Activated T-cell treated with anti-CD3 and anti-CD28 coated beads, Interleukin-2, amount 50 U/mL, for 72 hours (primary cell): Measurements from ENCODE around the gene HOXD3. TPM values are rescaled to one million over a fixed set of nuclear protein-coding genes. Genes with fewer than 3 reads are reported as not detected.
A peak's percentile ranks its signal among the peaks of the same experiment; 100 is the strongest.

ENCODE experiments used
- ATAC-seq, 2 donors: fragments of 150-1000 bp; cut with Tn5 transposase; replicated peaks in 1 of 2; 2 replicates each; pipeline ENCODE4 v1.10.0; 2021; ENCODE audit warnings: moderate library complexity in 2 of 2, mild to moderate bottlenecking in 1 of 2
- DNase-seq, 2 donors: peaks; one replicate each; pipeline ENCODE4 v3.0.0; 2021 to 2022; ENCODE audit warnings: mixed read lengths in 1 of 2
- H3K27ac Mint-ChIP-seq: one replicate; pipeline ENCODE4 v1.8.0; 2022; ENCODE audit warnings: mild to moderate bottlenecking, moderate library complexity, mixed read lengths
- H3K27me3 Mint-ChIP-seq: one replicate; pipeline ENCODE4 v1.8.0; 2022; ENCODE audit warnings: low read depth, mixed read lengths
- H3K36me3 Mint-ChIP-seq, 2 donors: one replicate each; pipeline ENCODE4 v1.8.0; 2022; ENCODE audit warnings: mixed read lengths in 2 of 2, mild to moderate bottlenecking in 1 of 2; ENCODE audit not compliant: insufficient read depth in 2 of 2
- H3K4me1 Mint-ChIP-seq: one replicate; pipeline ENCODE4 v1.8.0; 2022; ENCODE audit warnings: low read depth, mixed read lengths
- H3K4me3 Mint-ChIP-seq, 2 donors: one replicate each; pipeline ENCODE4 v1.8.0; 2022; ENCODE audit warnings: mild to moderate bottlenecking in 2 of 2, mixed read lengths in 2 of 2, moderate library complexity in 2 of 2
- H3K9me3 Mint-ChIP-seq, 2 donors: one replicate each; pipeline ENCODE4 v1.8.0; 2022; ENCODE audit warnings: mixed read lengths in 2 of 2
- total RNA-seq, 2 donors: library from RNA; stranded (reverse); gene quantifications; one replicate each; pipeline ENCODE4 v1.2.3, GENCODE V29; 2022

The HOXD3 gene
- not detected for total RNA-seq

GRCh38 chr2:176156807-176157498 lies at the start of gene HOXD3:
HOXD3 (plus strand) TSS chr2:176157307; CDS start chr2:176169115, 11,808 bp downstream.
- Mint-ChIP-seq H3K36me3 (peaks cover 0 to 1% of the 10 kb centered on the region in 2 donors), H3K4me3 (peak within 1 kb of the TSS; percentile 71 to 78), H3K27ac (peak within 1 kb of the TSS; percentile 31)

DNA sequence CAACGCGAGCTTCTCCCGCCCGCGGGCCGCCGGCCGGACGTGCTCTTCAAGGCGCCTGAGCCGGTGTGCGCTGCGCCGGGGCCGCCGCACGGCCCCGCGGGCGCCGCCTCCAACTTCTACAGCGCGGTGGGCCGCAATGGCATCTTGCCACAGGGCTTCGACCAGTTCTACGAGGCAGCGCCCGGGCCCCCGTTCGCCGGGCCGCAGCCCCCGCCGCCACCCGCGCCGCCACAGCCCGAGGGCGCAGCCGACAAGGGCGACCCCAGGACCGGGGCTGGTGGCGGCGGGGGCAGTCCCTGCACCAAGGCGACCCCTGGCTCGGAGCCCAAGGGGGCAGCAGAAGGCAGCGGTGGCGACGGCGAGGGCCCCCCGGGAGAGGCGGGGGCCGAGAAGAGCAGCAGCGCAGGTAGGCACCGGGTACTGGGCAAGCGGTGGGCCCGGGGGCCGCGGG lies 49.4 kb upstream of the HOXD3 start:
- ATAC-seq (no peak), DNase-seq (no peak)
- H3K27ac Mint-ChIP-seq, result no peak overlapping the region
- no peak overlapping the region for H3K4me3 Mint-ChIP-seq
- H3K4me1 Mint-ChIP-seq, result peaks cover 47% of the 10 kb centered on the region
- peaks cover 2 to 3% of the 10 kb centered on the region in 2 donors for H3K36me3 Mint-ChIP-seq
- no peaks in the 10 kb centered on the region for H3K9me3 Mint-ChIP-seq
- peaks cover 78% of the 10 kb centered on the region for H3K27me3 Mint-ChIP-seq

More at GRCh38 chr2:176156807-176157498, at the start of gene HOXD3:
- Mint-ChIP-seq H3K4me1 (peaks cover 14% of the 10 kb centered on the region), H3K9me3 (no peaks in the 10 kb centered on the region), H3K27me3 (peaks cover 76% of the 10 kb centered on the region)
- ATAC-seq (no peak), DNase-seq (no peak)

DNA sequence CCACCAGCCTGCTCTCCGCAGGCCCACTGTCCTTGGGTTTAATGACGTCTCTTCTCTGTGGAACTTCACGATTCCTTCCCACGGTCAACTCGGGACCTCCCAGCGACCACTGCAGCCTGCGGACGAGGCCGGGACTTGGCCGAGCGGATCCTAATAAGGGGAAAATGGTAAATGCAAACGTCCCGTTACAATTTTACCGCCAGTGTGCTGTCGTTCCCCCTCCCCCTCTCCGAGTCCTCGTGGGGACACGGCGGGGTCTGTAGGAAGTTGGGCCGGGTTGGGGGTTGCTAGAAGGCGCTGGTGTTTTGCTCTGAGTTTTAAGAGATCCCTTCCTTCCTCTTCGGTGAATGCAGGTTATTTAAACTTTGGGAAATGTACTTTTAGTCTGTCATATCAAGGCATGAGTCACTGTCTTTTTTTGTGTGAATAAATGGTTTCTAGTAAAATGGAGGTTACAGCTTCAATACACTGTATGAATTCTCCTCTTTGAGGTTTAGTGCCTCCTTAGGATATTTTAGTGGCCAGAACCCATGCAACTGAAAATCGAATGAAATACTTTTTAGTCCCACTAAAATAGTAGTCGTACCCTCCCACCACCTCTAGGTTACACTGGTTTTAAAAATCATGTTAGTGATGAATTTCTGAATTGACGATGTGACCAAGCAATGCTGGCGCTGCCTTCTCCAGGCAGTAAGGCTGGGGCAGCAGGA lies 47.8 kb upstream of the HOXD3 start:
- peaks cover 39% of the 10 kb centered on the region for H3K4me1 Mint-ChIP-seq
- H3K4me3 Mint-ChIP-seq, result peak overlapping the region; percentile 54 to 58
- DNase-seq (no peak), ATAC-seq (no peak)
- peaks cover 78% of the 10 kb centered on the region for H3K27me3 Mint-ChIP-seq
- no peaks in the 10 kb centered on the region for H3K9me3 Mint-ChIP-seq
- peak overlapping the region; percentile 68 for H3K27ac Mint-ChIP-seq
- H3K36me3 Mint-ChIP-seq, result peaks cover 2 to 3% of the 10 kb centered on the region in 2 donors

DNA sequence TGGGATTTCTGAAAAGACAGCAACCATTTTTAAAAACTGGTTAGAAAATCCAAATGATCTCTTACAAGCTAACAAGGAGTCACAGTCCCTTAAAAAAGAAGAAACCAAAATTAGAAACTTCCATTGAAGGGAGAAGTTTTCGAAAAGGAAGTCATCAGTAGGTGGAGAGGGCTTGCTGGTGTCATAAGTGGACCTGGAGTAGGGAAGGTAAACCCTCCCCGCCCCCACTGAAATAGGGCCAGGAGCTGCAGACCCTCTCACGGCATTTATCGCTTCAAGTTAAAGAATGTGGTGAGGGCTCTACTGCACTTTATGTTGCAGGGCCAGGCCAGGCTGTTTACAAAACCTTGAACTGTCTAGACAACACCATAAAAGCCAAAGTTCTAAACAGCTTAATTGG lies 47.2 kb upstream of the HOXD3 start:
- Mint-ChIP-seq H3K9me3 (no peaks in the 10 kb centered on the region), H3K27me3 (peaks cover 78% of the 10 kb centered on the region)

DNA sequence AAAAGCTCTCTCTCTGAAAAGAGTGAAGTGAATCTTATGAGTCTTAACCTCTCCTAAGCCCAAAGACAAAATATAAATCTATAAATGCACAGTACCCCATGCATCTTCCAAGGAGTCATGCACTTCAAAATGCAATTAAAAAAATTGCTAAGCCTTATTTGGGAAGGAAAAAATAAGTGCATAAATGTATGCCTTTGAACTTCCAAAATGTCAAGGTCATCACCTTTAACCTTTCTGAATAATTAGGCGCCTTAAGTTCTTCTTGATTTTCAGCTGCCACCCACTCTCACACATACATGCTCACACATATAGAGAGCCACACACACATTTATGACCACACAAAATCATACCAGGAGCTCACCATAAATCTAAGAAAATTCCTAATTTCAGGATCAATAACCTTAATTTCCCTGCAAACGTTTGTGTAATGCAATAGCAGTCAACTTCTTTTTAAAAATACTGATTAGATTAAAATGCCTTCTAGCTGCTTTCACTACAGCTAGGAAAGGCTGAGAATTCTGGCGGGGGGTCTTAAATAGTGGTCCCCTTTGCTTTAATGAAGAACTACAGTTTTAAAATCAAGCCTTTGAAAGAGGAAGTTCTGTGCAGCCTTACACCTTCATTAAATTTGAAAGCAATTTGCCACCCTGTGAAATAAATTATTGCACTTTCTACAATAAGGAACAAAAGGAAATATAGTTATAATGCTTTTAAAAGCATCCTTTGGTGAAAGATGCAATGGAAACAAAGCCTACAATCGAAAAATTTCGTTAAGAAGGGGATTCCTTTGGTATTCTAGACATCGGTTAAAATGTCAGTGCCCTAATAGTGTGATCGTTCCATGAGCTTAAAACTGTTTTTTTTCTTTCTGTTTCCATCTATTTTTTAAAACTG lies 46.4 kb upstream of the HOXD3 start:
- Mint-ChIP-seq H3K27ac (peak overlapping the region; percentile 57), H3K9me3 (no peaks in the 10 kb centered on the region), H3K36me3 (peaks cover 2 to 3% of the 10 kb centered on the region in 2 donors), H3K4me1 (peaks cover 26% of the 10 kb centered on the region), H3K4me3 (no peak overlapping the region), H3K27me3 (peaks cover 78% of the 10 kb centered on the region)
- ATAC-seq (no peak), DNase-seq (no peak)

More for the DNA sequence above, 47.2 kb upstream of the HOXD3 start:
- peaks cover 33% of the 10 kb centered on the region for H3K4me1 Mint-ChIP-seq
- peaks cover 2 to 3% of the 10 kb centered on the region in 2 donors for H3K36me3 Mint-ChIP-seq
- ATAC-seq, result no peak
- H3K27ac Mint-ChIP-seq, result peak overlapping the region; percentile 67
- H3K4me3 Mint-ChIP-seq, result no peak overlapping the region
- DNase-seq, result no peak

DNA sequence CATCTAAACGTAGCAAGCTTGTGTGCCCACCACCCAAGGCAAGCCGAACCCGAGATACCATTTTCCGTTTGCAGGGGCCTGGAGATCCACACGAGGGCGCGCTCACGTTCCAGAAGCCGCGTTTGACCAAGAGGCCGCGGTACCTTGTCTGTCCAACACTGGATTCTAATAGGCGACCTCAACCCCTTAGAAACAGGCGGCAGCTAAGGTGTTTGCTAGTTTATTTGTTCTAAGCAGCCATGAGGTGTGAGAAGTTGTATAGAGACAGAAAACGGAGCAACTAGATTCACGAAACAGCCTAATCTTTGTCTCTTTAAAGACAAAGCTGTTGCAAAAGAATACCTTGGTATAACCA lies 45.8 kb upstream of the HOXD3 start:
- peaks cover 20% of the 10 kb centered on the region for H3K4me1 Mint-ChIP-seq
- peak overlapping the region; percentile 57 for H3K27ac Mint-ChIP-seq
- H3K36me3 Mint-ChIP-seq, result peaks cover under 1 to 2% of the 10 kb centered on the region in 2 donors
- no peak overlapping the region for H3K4me3 Mint-ChIP-seq
- DNase-seq (peak; percentile 45 to 53), ATAC-seq (peak in 1 of 2 donors; percentile 33)
- H3K27me3 Mint-ChIP-seq, result peaks cover 78% of the 10 kb centered on the region
- no peaks in the 10 kb centered on the region for H3K9me3 Mint-ChIP-seq

GRCh38 chr2:176111846-176112374 lies 45.2 kb upstream of the HOXD3 start:
- H3K4me1 Mint-ChIP-seq, result peaks cover 17% of the 10 kb centered on the region
- H3K27ac Mint-ChIP-seq, result no peak overlapping the region
- DNase-seq (no peak), ATAC-seq (no peak)
- no peak overlapping the region for H3K4me3 Mint-ChIP-seq
- H3K36me3 Mint-ChIP-seq, result peaks cover 0 to 2% of the 10 kb centered on the region in 2 donors
- no peaks in the 10 kb centered on the region for H3K9me3 Mint-ChIP-seq
- peaks cover 81% of the 10 kb centered on the region for H3K27me3 Mint-ChIP-seq

DNA sequence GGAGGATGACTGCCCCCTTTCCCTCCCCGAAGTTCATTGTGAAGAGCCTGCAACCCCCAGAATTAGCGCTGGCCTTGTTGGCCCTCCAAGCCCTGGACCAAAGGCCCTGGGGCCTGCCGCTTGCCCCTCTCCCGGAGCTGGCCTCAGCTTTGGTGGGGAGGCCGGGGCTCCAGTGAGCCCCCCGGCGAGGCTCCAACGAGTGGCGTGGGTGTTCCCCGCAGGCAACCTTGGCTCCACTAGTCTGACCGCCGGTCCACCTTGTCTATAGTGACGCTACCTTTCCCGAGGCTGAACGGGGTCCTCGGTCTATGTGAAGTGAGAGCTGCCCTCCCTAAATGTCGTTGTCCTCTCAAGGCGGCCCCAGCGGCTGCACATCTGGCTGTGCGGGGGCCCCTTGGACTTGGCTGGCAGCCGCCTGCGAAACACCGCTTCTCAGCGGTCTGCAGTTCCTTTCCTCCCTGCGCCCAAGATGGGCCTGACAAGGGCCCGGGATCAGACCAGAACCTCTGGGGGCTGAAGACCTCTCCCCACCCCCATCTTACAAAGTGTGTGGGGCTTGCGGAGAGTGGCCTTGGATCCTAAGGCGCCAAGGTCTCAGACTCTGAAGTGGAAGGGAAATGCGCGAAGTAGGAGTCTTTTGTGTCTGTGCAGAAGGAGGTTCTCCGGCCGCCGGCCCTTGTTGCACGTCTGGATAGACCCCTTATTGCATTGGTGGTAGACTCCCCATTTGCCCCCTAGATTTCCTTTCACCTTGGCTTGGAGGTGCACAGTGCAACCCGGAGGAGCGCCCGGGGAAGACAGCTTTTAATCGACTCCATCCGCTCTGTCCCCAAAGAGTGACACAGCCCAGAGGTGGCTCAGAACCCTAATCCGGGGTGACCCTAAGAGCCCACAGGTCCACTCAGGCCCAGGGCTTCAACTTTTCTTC lies 44.5 kb upstream of the HOXD3 start:
- ATAC-seq, result no peak
- H3K27ac Mint-ChIP-seq, result peak overlapping the region; percentile 57
- peaks cover 0 to 2% of the 10 kb centered on the region in 2 donors for H3K36me3 Mint-ChIP-seq
- DNase-seq, result no peak
- H3K4me3 Mint-ChIP-seq, result no peak overlapping the region
- peaks cover 17% of the 10 kb centered on the region for H3K4me1 Mint-ChIP-seq
- no peaks in the 10 kb centered on the region for H3K9me3 Mint-ChIP-seq
- peaks cover 88% of the 10 kb centered on the region for H3K27me3 Mint-ChIP-seq

DNA sequence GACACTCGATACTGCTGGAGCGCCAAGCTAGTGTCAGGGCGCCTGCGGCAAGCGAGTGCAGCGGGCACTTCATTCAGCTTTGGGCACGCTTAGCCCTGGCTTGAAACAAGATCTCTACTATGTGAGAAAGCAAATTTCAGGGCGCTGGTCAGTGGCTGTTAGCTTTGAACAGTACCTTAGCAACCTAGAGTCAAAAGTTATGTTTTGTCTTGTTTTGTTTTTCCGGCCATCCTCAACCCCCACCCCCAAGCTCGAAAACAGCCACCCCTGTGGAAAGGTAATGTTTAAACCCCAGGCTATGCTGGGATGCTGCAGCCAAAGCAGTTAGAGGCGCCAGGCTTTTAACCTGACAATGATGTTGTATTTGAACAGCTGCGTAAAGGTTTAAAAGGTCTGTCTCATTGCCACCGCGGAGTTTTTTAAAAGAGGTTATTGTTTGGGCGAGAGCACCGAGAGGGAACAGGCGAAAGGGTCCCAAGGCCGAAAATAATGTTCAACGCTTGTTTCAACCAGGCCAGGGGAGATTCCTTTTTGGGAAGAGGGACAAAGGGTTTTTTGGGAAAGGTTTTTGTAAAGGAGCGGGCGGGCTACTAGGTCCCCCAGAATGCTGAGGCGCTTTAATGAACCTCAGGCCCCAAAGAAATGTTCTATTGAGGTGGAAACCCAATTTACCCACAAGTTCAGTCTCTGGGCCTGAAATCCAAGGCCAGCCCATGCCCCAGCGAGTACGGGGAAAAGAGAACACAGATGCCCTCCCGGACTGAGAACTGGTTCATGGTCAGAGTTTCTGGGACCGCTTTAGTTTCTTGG lies 42.8 kb upstream of the HOXD3 start:
- no peak overlapping the region for H3K27ac Mint-ChIP-seq

DNA sequence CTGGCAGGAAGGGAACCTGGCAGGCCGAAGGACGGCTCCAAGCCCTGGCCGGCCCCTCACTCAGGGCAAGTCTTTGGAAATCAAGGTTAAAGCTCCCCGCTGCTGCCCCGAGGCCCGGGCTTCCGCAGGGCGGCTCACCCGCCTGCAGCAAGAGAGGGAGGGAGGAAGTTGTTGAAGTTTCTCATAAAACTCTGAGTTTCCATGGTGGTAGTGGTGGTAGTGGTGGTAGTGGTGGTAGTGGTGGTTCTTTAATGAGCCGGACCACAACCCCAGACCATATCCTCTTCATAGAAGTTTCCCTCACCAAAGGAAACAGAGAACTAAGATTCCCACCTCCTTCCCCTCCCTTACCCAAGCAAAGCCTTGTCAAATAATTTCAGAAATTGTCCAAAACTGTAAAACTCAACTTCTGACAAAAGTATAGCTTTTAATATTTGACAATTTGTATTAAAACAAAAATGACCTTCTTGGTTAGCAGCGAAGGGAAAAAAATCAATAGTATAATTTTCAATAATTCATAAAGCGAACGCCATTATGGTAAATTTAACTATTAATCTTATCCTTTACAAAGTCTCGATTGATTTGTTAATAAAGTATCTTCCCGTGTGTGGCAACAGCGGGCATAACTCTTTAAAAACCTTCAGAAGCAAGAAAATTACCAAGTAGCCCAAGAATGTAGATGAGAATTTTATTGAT lies 42.0 kb upstream of the HOXD3 start:
- Mint-ChIP-seq H3K36me3 (peaks cover 2 to 4% of the 10 kb centered on the region in 2 donors), H3K9me3 (peaks cover 0 to 2% of the 10 kb centered on the region in 2 donors), H3K27ac (no peak overlapping the region), H3K4me1 (peaks cover 14% of the 10 kb centered on the region), H3K27me3 (peaks cover 96% of the 10 kb centered on the region), H3K4me3 (no peak overlapping the region)
- DNase-seq, result no peak
- ATAC-seq, result no peak

More for the DNA sequence above, 42.8 kb upstream of the HOXD3 start:
- Mint-ChIP-seq H3K36me3 (peaks cover 2 to 6% of the 10 kb centered on the region in 2 donors), H3K27me3 (peaks cover 96% of the 10 kb centered on the region), H3K4me3 (no peak overlapping the region), H3K9me3 (peaks cover 0 to 2% of the 10 kb centered on the region in 2 donors), H3K4me1 (peaks cover 20% of the 10 kb centered on the region)
- DNase-seq (no peak), ATAC-seq (no peak)
